AG09319 (cell line): ENCODE data around the gene ARL16.

Source experiments
- DNase-seq: peaks from one replicate; pipeline ENCODE4 v3.0.0-alpha.2; 2010; ENCODE audit warnings: low read depth; ENCODE audit errors: extremely low read depth
- CTCF ChIP-seq: IDR thresholded peaks from 2 replicates; pipeline ENCODE4 v1.5.1; 2011; ENCODE audit warnings: low read depth, mild to moderate bottlenecking, inconsistent platforms, low read length, moderate library complexity

Gene ARL16

GRCh38 chr17:81703747-81704654 is 20.4 kb upstream of the ARL16 start:
- DNase-seq: no peak
- no peak for TF ChIP-seq CTCF

GRCh38 chr17:81702934-81703746 is 19.5 kb upstream of the ARL16 start, which contains the start of gene MRPL12:
Gene MRPL12, plus strand, starts transcription at chr17:81703367. Its CDS starts 135 bp downstream, at chr17:81703502.
- DNase-seq: peak; percentile 73
- no peak for TF ChIP-seq CTCF

GRCh38 chr17:81701288-81702071 is 17.9 kb upstream of the ARL16 start:
- TF ChIP-seq CTCF: no peak
- no peak for DNase-seq

GRCh38 chr17:81700353-81701287 is 17.0 kb upstream of the ARL16 start:
- no peak for TF ChIP-seq CTCF
- DNase-seq: no peak

- no peak for TF ChIP-seq CTCF
- no peak for DNase-seq
Measured at GRCh38 chr17:81697261-81698044, 13.9 kb upstream of the ARL16 start.
